ENCODE data around the gene DEAF1. TPM values are rescaled to one million over a fixed set of nuclear protein-coding genes. Genes with fewer than 3 reads are reported as not detected.

Gene DEAF1
- total and polyA plus RNA-seq, 9 of the 15 experiments (the other 6 are each of a cell fraction or from before 2014, with no cell fraction given) = 2.0 to 69.1 (median 26.8) TPM

- TF ChIP-seq RNF219 (CRISPR knock-in tag; IDR thresholded peaks at IDR 0.05) (no peak), ARNT (IDR thresholded peaks at IDR 0.05) (no peak), ZC3H8 (IDR thresholded peaks at IDR 0.05) (no peak), MAFG (tag; conservative IDR thresholded peaks at IDR 0.05) (no peak), POLR2AphosphoS5 (IDR thresholded peaks at IDR 0.05; ENCODE audit: control insufficient read depth, insufficient read depth, low read depth, low read length) (peak; percentile 20; the same call in 1 of the 2 replicates), CHCHD3 (CRISPR knock-in tag; IDR thresholded peaks at IDR 0.05) (no peak), ZNF707 (CRISPR knock-in tag; conservative IDR thresholded peaks at IDR 0.05) (no peak), ESRRA (IDR thresholded peaks at IDR 0.05; ENCODE audit: borderline replicate concordance, low read depth) (peak; percentile 68; the same call in 1 of the 2 replicates), MXI1 (IDR thresholded peaks at IDR 0.05; ENCODE audit: low read depth, low read length) (no peak), GATAD2A (IDR thresholded peaks at IDR 0.05) (peak; percentile 53; the same call in 1 of the 2 replicates), ZNF41 (CRISPR knock-in tag; conservative IDR thresholded peaks at IDR 0.05) (no peak), FOSL1 (tag; conservative IDR thresholded peaks at IDR 0.05) (peak; percentile 84), NEUROD1 (IDR thresholded peaks at IDR 0.05; ENCODE audit: borderline replicate concordance, low read depth, low read length, partially characterized antibody) (peak; percentile 61), SAFB2 (IDR thresholded peaks at IDR 0.05; ENCODE audit: borderline replicate concordance, low read depth, low read length, severe bottlenecking) (no peak), ZKSCAN1 (IDR thresholded peaks at IDR 0.05; ENCODE audit: low read depth, low read length) (0 out of 2 replicates have a peak, but pooled peaks have one; percentile 35), USF1 (CRISPR knock-in tag; IDR thresholded peaks at IDR 0.05) (peak; percentile 91), NR1H2 (CRISPR knock-in tag; IDR thresholded peaks at IDR 0.05) (peak; percentile 27; the same call in 1 of the 2 replicates)
- TF ChIP-seq, protein P1, sequence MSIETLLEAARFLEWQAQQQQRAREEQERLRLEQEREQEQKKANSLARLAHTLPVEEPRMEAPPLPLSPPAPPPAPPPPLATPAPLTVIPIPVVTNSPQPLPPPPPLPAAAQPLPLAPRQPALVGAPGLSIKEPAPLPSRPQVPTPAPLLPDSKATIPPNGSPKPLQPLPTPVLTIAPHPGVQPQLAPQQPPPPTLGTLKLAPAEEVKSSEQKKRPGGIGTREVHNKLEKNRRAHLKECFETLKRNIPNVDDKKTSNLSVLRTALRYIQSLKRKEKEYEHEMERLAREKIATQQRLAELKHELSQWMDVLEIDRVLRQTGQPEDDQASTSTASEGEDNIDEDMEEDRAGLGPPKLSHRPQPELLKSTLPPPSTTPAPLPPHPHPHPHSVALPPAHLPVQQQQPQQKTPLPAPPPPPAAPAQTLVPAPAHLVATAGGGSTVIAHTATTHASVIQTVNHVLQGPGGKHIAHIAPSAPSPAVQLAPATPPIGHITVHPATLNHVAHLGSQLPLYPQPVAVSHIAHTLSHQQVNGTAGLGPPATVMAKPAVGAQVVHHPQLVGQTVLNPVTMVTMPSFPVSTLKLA (conservative IDR thresholded peaks at IDR 0.05) = peak; percentile 65 to 82
- TF ChIP-seq, protein P2, sequence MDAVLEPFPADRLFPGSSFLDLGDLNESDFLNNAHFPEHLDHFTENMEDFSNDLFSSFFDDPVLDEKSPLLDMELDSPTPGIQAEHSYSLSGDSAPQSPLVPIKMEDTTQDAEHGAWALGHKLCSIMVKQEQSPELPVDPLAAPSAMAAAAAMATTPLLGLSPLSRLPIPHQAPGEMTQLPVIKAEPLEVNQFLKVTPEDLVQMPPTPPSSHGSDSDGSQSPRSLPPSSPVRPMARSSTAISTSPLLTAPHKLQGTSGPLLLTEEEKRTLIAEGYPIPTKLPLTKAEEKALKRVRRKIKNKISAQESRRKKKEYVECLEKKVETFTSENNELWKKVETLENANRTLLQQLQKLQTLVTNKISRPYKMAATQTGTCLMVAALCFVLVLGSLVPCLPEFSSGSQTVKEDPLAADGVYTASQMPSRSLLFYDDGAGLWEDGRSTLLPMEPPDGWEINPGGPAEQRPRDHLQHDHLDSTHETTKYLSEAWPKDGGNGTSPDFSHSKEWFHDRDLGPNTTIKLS (IDR thresholded peaks at IDR 0.05; ENCODE audit: borderline replicate concordance, low read depth) = no peak
Observed at GRCh38 chr11:727859-728748, 33.1 kb upstream of the DEAF1 start (continued).
